Stimulated activated CD4-positive, alpha-beta T cell treated with anti-CD3 and anti-CD28 coated beads, TNF-alpha, amount 100 ng/mL, for 48 hours (primary cell): ENCODE data around the gene MCF2L2.
A peak's percentile ranks its signal among the peaks of the same experiment; 100 is the strongest.

Source experiments
- DNase-seq, 3 donors: peaks; one replicate each; pipeline ENCODE4 v3.0.0-alpha.2; 2020; ENCODE audit warnings: low read depth in 3 of 3

MCF2L2 gene

DNA sequence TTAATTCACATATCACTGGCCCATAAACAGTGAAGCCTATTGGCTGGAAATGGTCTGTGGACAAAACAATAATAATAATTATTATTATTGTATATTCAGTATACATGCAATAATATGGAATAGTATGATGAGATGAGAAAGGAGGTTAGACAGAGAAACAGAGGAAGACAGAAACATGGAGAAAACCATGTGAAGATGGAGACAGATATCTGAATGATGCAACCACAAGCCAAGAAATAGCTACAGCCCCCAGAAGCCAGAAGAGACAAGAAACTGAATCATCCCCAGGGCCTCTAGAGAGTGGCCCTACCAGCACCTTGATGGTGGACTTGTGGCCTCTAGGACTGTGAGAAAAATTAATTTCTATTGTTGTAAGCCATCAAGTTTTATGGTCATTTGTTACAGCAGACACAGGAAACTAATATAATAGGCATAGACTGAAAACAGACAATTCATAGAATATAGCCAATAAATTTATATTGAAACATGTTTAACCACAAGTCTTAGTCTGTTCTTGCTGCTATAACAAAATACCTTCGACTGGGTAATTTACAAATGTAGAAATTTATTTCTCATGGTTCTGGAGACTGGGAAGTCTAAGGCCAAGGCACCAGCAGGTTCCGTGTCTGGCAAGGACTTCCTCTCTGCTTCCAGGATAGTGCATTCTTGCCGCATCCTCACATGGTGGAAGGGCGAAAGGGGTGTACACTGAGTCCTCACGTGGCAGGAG lies 31.6 kb downstream of the MCF2L2 start:
- DNase-seq, result no peak

DNA sequence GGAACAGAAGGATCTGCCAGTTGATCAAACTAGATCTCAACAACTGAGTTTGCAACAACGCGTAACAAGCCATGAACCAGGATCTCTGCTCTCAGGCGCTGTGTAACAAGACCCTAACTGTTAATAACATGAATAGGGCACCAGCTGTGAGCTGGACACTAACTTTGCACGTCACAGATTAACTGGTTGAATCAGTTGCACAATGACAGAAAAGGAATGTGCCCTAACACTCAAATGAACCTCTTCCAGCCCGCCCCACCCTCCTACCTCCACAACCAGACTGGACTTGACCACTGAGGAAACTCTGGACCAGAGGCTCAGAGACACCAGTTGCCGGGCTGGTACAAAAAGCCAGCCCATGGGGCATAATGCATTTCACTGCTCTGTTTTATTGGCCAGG lies 34.3 kb downstream of the MCF2L2 start:
- DNase-seq, result no peak

DNA sequence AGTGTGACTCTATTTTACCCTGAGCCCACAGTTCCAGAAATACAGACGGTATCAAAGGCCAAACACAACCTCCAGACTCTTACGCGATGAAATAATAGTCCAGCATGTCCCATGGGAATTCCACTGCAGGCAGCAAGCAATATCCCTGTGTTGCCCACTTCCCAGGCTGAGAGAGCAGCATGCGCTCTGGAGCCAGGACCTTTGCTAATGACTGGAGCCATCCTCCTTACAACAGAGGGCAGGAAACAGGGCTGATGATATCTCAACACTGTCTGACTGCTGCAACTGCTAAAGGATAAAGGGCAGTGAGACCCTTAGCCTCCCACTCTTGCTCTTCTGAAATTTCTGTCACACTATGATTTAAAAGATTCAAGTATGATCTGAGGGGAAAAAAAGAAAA lies 34.8 kb downstream of the MCF2L2 start:
- no peak for DNase-seq

DNA sequence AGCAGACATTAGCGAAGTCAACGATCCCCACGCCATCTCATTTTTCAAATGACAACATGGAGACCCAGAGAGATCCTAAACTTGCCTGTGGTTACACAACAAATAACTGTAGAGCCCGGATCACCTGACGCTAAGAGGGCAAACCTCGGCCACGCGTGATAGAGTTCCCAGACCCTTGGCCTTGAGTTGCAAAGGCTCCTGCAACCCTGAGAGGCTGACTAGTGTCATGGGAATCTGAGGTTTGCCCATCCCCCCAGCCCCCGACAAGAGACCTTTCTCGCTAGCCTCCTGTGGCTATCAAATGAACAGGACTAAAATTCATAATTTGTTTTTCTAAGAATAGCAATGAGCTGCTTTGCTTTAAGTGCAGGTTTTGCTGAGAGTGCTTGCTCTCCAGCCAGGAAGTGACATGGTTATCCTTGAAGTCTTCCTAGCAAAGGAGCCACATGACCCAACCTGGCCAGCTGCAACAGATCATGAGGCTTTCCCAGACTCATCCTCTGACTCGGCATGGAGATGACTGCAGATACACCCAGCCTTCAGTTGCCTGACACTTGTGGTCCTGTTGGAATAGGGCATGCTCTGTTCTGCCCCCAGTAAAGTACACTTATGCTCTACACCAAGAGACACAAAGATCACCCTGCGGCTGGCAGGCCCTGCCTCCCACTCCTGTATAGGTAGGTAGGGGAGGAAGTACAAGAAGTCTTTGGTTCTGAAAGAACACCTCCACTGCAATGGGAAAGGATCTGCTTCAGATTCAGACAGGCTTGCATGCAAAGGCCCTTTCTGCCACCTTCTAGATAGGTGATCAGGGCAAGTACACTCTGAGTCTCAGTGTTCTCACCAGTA lies 36.0 kb downstream of the MCF2L2 start:
- DNase-seq, result no peak

DNA sequence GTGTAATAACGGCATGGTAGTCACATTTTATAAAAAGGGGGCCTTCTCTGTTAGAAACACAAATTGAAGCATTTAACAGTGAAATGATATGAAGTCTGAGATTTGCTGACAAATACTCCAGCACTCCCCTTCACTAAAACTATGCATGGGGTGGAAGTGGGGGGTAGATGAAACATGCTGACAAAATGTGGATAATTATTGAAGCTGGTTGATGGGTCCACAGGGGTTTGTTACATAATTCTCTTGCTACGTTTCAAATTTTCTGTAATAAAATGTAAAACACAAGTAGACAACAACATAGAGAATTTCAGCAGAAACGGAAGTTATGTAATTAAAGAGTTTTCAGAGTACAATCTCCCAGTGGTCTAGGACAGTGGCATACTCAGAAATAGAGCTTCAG lies 37.0 kb downstream of the MCF2L2 start:
- no peak for DNase-seq

DNA sequence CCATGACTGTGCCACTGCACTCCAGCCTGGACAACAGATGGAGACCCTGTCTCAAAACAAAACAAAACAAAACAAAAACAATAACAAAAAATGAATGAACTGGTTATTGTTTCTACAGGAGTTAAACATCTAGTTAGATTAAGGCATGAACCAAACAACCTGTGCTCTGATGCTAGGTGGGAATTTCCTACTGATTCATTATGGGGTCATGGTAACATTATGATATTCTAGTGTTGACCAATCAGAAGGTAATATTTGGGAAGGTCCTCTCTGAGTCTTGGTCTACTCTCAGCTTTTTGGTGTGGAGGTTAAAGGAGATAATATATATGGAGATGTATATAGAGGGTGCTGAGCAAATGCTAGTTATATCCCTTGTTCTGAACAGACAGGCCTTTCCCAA lies 37.6 kb downstream of the MCF2L2 start:
- DNase-seq, result no peak

DNA sequence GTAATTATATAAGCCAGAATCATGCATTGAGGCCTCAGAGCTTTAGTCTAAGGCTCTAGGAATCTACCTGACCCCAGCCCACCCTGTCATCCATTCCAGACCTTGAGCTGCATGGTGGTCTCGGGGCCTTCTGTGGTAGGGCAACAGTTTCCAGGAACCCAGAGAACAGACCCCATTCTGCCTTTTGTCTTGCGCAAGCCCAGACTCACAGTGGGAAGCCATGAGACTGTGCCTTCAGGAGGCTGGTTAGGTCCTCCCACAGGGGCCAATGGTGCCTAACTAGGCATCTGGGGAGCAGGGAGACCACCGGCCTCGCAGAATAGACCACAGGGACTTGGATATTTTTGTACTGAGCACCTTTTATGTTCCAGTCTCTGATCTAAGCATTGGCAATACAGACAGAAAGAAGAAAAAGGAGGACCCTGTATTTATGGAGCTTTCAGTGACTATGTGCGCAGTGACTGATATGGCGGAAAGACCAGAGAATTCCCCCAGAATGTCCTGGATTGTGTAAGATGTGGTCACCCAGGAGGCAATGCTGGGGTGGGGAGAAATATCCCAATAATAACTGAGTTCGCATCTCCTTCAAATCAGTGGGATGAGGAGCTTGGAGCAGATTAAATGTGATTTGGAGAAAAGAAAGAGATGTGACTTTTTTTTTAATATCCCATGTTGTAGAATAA lies 40.1 kb downstream of the MCF2L2 start:
- no peak for DNase-seq

DNA sequence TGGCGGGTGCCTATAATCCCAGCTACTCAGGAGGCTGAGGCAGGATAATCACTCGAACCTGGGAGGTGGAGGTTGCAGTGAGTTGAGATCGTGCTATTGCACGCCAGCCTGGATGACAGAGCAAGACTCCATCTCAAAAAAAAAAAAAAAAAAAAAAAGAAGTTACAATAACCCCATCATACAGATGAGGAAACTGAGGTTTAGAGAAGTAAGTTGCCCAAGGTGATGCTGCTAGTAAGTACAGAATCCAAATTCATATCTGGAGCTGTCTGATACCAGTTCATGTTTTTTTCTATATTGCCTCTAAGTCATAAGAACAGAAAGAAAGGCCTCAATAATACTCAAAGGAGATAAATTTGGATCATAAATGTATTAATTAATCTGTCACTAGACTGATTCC lies 40.6 kb downstream of the MCF2L2 start:
- DNase-seq, result no peak

DNA sequence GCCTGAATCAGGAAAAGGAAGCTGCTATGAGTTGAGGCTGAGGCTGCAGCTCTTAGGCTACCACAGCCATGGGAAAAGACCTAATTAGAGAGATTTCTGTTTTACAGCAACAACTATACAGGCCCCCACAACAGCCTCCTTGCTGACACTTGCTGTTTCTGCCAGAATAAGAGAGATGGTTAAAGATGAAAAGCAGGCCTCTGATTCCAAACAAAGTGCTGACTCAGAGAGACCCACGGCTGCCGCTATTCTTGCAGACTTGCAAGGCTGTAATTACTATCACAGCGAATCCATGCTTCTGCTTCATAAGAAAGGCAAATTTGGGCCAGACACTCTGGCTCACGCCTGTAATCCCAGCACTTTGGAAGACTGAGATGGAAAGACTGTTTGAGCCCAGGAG lies 41.8 kb downstream of the MCF2L2 start:
- DNase-seq, result no peak

DNA sequence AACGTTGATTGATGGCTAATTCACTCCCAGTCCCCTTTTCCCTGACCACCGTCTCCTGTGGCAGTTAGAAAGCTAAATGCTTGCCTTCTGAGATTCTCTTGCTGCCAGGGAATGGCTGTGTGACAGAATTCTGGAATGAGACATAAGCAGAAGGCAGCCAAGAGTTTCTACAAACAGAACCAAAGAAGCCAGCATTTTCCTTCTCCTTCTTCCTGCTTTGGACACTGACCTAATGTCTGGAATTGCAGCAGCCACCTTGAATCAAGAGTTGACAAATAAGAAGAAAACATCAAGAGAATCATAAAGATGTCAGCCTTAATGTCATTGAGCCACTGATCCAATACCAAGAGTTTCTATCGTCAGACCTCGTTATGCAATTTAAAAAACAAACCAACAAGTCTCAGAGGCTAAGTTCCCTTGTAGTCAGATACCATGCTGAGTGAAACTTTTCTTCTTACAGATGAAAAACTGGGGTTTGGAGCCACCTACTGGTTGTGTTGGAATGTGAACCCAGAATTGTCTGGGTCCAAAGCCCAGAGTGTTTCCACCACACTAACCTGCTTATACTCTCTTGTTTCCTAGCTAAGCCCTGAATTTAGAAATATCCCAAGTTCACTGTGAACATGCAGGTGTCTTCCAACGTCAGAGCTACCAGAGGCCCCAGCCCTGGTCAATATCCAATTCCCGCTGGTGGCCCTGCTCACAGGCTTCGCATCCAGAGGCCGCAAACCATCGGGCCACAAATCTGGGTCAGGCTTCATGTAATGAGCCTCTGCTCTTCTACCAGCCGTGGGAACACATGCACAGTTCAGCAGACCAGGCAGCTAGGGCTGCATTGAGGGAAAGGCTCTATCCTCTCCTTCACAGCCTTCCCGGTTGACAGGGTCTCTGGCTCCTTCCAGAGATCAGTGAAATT lies 42.5 kb downstream of the MCF2L2 start:
- DNase-seq, result peak in 2 of 3 donors; percentile 21 to 47

DNA sequence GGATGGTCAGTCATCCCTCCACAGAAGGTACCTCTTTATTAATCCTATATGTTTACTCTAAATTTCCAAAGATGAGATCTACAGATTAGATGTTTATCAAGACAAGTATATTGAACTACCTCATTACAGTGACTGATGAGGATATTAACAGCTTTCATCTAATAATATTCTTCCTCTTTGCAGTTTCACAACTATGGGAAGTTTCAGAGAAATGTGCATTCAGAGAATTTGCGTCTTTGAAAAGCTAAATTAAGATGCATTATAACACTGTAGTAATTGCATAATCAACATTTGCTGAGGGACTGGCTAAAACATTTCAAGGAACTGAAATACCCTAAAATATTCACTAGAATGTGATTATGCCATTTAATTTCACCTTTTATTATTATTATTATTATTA lies 46.7 kb downstream of the MCF2L2 start:
- DNase-seq, result no peak

DNA sequence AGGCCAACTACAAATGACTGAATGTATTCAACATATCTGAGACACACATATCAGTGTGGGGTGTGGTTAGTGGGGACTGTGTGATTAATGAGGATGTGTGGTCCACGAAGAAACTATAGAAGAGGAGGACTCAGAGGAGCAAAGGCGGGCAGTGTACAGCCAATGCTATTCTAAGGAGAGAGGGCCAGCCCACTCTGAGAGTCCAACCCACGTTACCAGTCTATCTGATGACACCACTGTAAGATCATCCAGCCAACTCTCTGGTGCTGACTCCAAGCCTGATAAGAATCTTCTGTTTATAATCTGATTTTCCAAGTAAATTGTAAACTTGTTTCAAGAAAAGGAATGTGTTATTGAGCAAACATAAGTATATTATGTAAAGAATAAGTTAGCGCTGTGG lies 47.2 kb downstream of the MCF2L2 start:
- no peak for DNase-seq

DNA sequence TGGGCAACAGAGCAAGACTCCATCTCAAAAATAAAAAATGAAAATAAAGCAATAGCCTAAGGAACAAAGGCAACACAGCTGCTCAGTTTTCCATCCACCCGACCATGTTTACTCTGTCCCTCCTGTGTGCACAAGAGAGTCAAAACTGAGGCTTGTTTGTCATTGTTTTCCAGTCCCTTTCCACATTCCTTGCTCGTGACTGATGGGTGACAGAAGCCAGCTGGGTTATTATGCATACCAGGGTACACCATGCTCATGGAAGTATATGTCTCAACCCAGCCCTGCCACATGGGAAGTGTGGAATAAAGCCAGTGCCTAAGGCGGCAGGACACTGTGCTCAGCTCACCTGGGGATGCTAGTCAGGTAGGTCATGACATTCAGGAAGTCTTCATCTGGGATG lies 49.5 kb downstream of the MCF2L2 start:
- DNase-seq, result no peak

DNA sequence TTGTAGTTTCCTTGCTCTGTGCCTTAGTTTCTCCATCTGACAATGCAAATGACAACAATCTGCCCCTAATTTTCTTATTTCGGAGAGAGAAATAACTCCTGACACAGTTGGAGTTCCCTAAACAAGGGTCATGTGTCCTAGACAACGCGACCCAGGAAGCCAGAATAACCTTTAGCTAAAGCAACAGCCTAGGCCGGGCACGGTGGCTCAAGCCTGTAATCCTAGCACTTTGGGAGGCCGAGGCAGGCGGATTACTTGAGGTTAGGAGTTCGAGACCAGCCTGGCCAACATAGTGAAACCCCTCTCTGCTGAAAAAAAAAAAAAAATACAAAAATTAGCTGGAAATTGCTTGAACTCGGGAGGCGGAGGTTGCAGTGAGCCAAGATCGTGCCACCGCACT lies 49.9 kb downstream of the MCF2L2 start:
- no peak for DNase-seq

DNA sequence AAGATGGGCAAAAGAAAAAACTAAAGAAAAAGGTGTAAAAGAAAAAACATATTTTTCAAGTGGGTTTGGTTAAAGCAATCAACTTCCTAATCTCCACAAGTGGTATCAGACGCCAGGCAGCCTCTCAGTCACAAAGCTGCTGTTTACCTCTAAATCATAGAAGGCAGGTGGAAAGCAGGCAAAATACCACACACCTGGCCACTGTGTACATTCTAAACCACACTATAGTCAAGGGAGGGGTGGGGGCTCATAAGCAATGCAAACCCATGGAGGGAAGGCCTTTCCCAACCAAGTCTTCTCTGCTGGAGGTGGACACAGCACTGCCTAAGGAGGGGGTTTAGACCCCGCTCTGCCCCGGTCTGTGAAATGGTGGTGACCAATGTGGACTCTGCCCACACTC lies 50.4 kb downstream of the MCF2L2 start:
- no peak for DNase-seq

DNA sequence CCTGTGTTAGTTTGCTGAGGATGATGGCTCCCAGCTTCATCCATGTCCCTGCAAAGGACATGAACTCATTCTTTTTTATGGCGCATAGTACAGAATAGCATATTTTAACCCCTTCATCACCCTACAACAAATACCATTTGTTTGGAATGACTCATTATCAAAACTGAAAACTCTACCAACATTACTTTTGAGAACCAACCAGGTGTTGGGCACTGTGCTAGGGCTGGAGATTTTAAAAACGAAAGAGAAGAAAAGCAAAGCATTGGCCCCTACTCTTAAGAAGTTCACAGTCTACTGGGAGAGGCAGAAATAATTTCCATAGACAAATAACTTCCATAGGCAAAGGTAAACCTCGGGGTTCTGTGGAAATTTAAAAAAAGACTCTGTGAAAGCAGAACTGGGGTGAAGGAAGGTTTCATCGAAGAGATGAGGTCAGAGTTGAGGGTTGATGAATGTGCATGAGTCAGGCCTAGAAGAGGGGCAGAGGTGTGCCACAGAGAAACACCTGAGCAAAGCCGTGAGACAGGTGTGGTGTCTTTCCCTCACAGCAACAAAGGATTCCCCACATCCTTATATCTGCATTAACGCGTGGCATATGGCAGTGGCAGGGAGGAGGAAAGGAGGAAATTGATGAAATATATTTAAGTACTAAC lies 51.0 kb downstream of the MCF2L2 start:
- peak in 1 of 3 donors; percentile 22 for DNase-seq

DNA sequence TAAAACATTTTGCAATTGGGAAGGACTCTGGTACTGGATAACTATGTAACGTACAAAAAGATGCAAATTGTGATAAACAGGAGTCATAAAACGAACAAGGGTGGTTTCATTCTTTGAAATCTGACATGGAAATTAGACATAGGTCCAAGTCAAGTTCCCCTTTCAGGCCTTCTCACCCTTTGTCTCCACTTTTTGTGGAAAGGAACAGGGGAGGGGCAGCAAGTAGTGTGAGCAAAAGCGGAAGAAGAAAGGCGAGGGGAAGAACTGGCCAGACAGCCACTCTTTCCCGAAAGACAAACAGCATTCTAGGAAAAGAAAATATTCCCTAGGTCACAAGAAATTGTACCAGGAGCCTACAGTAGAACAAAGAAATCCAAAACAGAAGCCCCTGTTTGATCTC lies 52.6 kb downstream of the MCF2L2 start:
- DNase-seq, result no peak

DNA sequence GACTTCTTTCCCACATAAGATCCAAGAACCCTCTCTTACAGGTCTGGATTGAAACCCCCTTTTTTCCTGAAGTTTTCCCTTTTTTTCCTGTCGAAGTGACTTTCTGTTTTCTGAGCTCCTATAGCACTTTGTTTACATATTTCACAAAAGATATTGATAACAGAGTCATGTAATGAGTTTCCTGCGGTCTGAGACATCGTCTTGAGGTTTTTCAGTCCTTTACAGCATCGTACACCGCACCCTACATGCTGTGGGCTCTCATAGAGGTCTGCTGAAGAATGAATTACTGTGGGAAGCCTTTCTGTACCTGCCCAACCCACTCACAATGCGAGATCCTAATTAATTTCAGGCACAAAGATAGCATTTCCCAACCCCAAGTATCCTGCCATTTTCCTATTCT lies 53.1 kb downstream of the MCF2L2 start:
- no peak for DNase-seq

DNA sequence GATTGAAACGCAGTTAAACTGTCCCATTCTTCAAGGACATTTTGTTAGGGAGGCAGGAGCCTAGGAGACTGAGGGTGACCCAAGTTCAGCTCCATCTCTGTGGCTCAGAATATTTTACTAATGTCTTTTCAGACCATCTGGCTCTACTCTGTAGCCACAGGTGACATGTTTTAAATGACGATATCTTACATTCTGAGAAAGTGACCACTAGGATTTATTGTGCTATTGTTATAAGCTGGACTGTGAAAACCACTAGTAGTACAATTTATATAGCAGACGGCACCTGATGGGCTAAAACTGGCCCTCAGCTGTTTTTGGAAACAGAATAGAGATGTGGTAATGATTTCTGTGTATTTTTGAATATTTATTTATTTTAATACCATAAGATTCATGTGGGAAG lies 55.5 kb downstream of the MCF2L2 start:
- no peak for DNase-seq

DNA sequence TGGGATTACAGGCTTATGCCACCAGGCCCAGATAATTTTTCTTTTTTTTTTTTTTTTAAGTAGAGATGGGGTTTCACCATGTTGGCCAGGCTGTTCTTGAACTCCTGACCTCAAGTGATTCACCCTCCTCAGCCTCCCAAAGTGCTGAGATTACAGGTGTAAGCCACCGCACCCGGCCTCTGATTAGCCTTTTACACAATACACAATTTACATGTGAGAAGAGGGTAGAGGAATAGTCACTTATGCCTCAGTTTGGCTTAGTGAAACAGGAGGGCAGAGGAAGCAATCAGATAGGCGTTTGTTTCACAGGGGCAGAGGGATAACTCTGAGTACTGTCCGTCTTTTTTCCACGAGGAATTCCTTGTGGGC lies 56.8 kb downstream of the MCF2L2 start:
- peak in 1 of 3 donors; percentile 18 for DNase-seq

DNA sequence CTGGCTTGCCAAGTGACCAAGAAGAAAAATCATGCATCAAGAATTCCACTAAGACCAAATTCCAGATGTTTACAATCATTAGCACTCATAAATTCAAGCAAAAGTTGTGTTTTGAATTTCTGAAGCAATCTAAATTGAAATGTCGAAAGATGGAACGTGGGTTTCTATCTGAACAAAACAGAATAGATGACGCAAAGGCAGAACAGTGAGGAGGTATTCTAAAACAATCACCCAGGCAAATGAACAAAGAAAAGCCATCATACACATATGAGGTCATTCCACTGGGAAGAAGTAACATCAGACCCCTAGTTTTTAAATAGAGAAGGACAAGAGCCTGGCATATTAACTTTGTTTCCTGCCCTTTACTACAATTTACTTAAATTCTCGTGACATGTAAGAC lies 58.0 kb downstream of the MCF2L2 start:
- DNase-seq, result no peak
